ENCODE measurements around the gene TFF3.

The TFF3 gene

GRCh38 chr21:42265231-42265812 is 49.9 kb downstream of the TFF3 start:
- no peak for DNase-seq (ENCODE audit: insufficient read length, low spot score)
- no peak for FAIRE-seq
- no peak for TF ChIP-seq CTCF (IDR thresholded peaks at IDR 0.05; ENCODE audit: insufficient read depth, missing control alignments)

DNA sequence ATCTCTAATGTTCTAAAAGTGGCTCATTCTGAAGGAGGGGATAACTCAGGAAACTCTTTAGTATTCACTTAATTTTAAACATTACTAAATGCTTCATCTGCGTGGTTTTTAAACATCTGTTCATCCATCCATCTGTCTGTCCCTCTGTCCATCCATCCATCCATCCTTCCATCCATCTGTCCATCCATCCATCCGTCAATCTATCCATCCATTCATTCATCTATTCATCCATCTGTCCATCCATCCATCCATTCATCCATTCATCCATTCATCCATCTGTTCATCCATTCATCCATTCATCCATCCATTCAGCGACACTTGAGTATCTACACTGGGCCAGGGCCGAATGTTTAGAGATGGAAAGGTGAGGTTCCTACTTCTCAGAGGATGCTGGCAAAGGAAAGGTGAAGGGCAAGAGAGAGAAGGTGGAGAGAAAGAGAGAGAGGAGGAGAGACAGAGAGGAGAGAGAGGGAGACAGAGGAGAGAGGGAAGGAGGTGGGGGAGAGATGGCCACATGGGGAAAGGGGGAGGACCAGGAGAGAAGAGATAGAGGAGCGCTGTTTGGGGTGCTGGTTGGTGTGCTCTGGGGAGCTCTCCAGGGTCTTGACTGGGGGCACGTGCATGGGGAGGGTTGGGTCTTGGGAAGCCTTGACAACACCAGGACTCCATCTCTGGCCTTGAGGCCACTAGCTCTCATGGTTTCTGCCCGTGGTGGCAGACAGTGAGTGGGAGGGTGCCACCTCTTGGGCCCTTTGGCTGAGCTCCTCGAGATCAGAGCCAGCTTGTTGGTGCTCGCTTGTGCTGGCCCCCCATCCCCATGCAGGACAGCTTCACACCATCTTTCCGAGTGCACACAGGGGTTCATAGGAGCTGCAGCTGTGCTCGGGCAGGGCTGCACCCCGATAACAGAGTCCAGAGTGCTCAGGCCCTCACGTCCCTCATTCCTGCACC is 50.7 kb downstream of the TFF3 start:
- no peak for DNase-seq (ENCODE audit: insufficient read length, low spot score)

DNA sequence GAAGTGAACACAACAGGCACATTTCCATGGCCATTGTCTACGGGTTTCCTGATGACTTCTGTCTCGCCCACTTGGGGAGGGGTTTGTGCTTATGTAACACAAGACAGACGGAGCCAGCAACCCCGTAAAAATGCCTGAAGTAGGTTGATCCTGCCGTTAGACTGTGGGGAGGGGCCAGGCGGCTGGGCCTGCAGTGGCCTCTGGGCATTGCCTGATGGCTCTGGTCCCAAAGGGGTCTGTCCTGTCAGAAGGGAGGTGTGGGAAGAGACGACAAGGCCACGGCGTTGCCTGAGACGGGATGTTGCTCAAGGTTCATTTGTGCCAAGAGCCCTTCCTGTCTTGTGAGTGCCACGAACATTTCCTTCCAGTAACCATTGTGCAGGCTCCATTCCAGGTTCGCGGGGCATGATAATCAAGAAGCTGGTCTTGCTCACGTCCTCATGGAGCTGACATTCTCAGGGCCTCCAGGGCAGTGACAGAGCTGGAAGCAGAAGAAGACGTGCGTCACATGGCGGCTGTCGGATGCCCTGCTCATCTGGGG is 51.5 kb downstream of the TFF3 start:
- no peak for TF ChIP-seq CTCF (IDR thresholded peaks at IDR 0.05; ENCODE audit: insufficient read depth, missing control alignments)
- FAIRE-seq (no peak), DNase-seq (ENCODE audit: insufficient read length, low spot score) (no peak)

More for the DNA sequence above, 50.7 kb downstream of the TFF3 start:
- no peak for TF ChIP-seq CTCF (IDR thresholded peaks at IDR 0.05; ENCODE audit: insufficient read depth, missing control alignments)
- FAIRE-seq, result no peak

DNA sequence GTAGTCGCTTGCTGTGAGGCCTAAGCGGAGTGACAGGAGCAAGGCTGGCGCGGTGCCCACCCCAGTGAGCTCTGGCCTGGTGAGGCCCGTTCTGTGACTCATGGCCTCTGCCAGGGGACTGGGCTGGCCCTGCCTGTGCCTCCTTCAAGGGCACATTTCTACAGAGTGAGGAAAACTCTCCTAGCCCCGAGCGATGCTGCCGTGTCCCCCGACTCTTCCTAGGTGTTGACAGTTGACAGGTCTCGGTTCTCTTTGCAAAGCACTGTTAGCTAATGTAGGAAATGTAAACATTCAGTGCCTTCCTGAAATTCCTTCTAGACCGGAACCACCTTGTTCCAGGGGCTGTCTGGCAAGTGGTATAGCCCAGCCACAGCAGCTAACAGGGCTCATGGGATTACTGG is 52.4 kb downstream of the TFF3 start:
- DNase-seq (ENCODE audit: insufficient read length, low spot score) (no peak), FAIRE-seq (no peak)
- no peak for TF ChIP-seq CTCF (IDR thresholded peaks at IDR 0.05; ENCODE audit: insufficient read depth, missing control alignments)

DNA sequence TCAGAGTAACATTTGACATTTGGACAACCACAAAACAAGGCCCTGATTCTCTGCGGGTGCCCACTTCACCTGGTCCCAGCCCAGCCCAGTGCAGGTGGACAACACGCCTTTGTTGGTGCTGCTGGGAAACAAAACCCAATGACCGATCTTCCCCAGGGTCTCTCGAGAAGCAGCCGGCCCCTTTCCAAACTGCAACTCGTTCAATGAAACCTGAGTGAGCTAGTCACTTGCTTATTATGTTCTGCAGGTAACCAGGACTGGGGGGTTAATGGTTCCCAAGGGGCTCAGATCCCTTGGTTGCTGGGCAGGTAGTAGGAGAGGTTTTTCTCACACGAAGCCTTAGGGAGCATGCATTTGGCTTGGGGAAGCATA is 53.4 kb downstream of the TFF3 start:
- TF ChIP-seq CTCF (IDR thresholded peaks at IDR 0.05; ENCODE audit: insufficient read depth, missing control alignments), result no peak
- DNase-seq (ENCODE audit: insufficient read length, low spot score) (no peak), FAIRE-seq (no peak)

Data from D721Med (cell line).